Upper lobe of left lung (tissue), 6 donors: ENCODE data around the gene ID2. TPM values are rescaled to one million over a fixed set of nuclear protein-coding genes. Genes with fewer than 3 reads are reported as not detected.

Source experiments
- ATAC-seq, 2 donors: fragments of 200-7000 bp; cut with Tn5 transposase; one replicate each; pipeline ENCODE4 v1.9.1; 2022; ENCODE audit warnings: mild to moderate bottlenecking in 2 of 2, moderate library complexity in 2 of 2; ENCODE audit not compliant: low FRiP score in 2 of 2
- DNase-seq, 2 donors: peaks; one replicate each; pipeline ENCODE4 v3.0.0-alpha.2; 2019 to 2020
- H3K27ac ChIP-seq, 4 donors: fragments of 200-600 bp; sonication (generic); one replicate each; pipeline ENCODE4 v1.5.1; 2016 to 2019
- H3K27me3 ChIP-seq, 4 donors: fragments of 200-600 bp; sonication (generic); one replicate each; pipeline ENCODE4 v1.5.1; 2017 to 2019
- H3K36me3 ChIP-seq, 4 donors: fragments of 200-600 bp; sonication (generic); one replicate each; pipeline ENCODE4 v1.5.1; 2016 to 2019
- H3K4me1 ChIP-seq, 4 donors: fragments of 200-600 bp; sonication (generic); one replicate each; pipeline ENCODE4 v1.5.1; 2018 to 2019
- H3K4me3 ChIP-seq, 4 donors: fragments of 200-600 bp; sonication (generic); one replicate each; pipeline ENCODE4 v1.5.1; 2017 to 2019; ENCODE audit warnings: mild to moderate bottlenecking in 2 of 4, moderate library complexity in 1 of 4
- H3K9me3 ChIP-seq, 4 donors: fragments of 200-600 bp; sonication (generic); one replicate each; pipeline ENCODE4 v1.5.1; 2018 to 2019
- CTCF ChIP-seq, 6 experiments: fragments of 450-650 bp in 4 of 6; fragments of 200-600 bp in 2 of 6; sonication (generic) in 2 of 6; IDR thresholded peaks; one replicate each; pipeline ENCODE4 v1.5.1; 2016 to 2019; ENCODE audit warnings: antibody characterized with exemption in 6 of 6
- EP300 ChIP-seq, 4 donors: sonication (generic); formaldehyde crosslinking; IDR thresholded peaks; one replicate each; pipeline ENCODE4 v1.5.1; 2017; ENCODE audit warnings: antibody characterized with exemption in 4 of 4, control low read depth in 2 of 4
- POLR2A ChIP-seq, 4 donors: fragments of 450-650 bp; IDR thresholded peaks; one replicate each; pipeline ENCODE4 v1.5.1; 2016 to 2017; ENCODE audit warnings: antibody characterized with exemption in 4 of 4, mild to moderate bottlenecking in 2 of 4
- POLR2AphosphoS5 ChIP-seq, 2 donors: sonication (generic); formaldehyde crosslinking; IDR thresholded peaks; one replicate each; pipeline ENCODE4 v1.5.1; 2017; ENCODE audit warnings: antibody characterized with exemption in 2 of 2
- WGBS, 2 donors: methylation state at CpG; one replicate each; pipeline ENCODE4 v1.1.5; 2017 to 2018; 5-methylcytosine and 5-hydroxymethylcytosine counted together
- total RNA-seq, 6 donors: library from RNA; depleted of rRNA in 4 of 6; stranded (reverse); fragments of >200 nt in 4 of 6; gene quantifications; one replicate each; pipeline versions ENCODE4 v1.1.0 to v1.2.1, GENCODE V29; 2016 to 2021
- donor health status: DM: no; HTN: no; CAD: no; lungs with moderate emphysema.
- donor health status: DM: no; HTN: yes; CAD: no; lungs with severe emphysema.

Gene ID2
- total RNA-seq, 6 donors from 2014 or later: 85.4 to 175 (median 110) TPM

- peaks cover 13 to 37% (median 25%) of the 10 kb centered on the region in 4 donors for H3K4me1 ChIP-seq
- TF ChIP-seq EP300 (IDR thresholded peaks at IDR 0.05): no peak
- H3K36me3 ChIP-seq: no peaks in the 10 kb centered on the region
- 5 to 25% methylated on average over 3 of the region's 3 CpGs for WGBS, 2 donors
- ATAC-seq: no peak
- H3K27me3 ChIP-seq: no peaks in the 10 kb centered on the region
- no peak for DNase-seq
- H3K27ac ChIP-seq: peak overlapping the region; percentile 83 to 98 (median 88)
- H3K9me3 ChIP-seq: no peaks in the 10 kb centered on the region
- peak overlapping the region in 3 of 4 donors; percentile 64 to 75 (median 67) for H3K4me3 ChIP-seq
Measured at GRCh38 chr2:8684540-8684877, 2.7 kb downstream of the ID2 start.

DNA sequence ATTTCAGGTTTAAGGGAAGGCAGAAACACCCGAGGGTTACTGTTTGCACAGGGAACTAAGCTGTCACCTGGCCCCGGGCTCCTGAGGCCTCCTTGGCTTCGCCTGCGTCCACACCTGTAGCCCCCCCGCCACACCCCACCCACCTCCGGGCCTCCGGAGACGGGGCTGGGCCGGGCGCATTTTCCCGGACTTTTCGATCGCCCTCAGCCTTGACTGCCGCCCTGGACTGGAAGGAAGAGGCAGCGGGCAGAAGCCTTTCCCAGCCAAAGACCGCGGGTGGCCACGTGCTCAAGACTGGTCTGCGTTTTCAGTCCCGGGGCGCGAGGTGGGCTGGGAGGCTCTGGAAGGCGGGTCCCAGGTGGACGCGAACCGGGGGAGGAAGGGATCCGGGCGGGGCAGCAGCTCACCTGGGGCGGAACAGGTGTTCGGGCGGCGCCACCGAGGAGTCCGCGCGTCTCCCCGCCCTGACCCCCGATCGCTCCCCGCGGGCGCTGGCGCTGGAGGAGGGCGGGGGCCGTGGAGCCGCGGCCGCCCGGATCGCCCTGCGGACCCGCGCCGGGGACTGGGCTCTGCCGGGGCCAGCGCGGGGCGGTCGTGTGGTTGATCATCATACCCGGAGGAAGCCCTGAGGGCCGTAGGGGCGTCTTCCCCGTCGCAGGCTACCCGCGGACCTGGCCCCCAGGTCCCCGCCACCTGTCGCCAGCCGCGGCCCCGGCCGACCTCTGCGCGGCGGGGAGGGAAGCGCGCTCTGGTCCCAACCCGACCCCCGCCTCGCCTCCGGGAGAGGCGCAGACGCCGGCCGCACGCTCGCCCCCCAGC, 3.2 kb downstream of the ID2 start:
- Histone ChIP-seq H3K4me1 (peaks cover 12 to 31% (median 21%) of the 10 kb centered on the region in 4 donors), H3K9me3 (no peaks in the 10 kb centered on the region), H3K27me3 (no peaks in the 10 kb centered on the region), H3K27ac (peak overlapping the region; percentile 83 to 98 (median 88)), H3K36me3 (no peaks in the 10 kb centered on the region), H3K4me3 (peak overlapping the region; percentile 37 to 75 (median 66))
- WGBS, 2 donors: 1% methylated on average over 26 to 42 of the region's 87 CpGs
- ATAC-seq (peak in 1 of 2 donors; percentile 24), DNase-seq (peak; percentile 61 to 91)
- TF ChIP-seq CTCF (IDR thresholded peaks at IDR 0.05): no peak
- TF ChIP-seq EP300 (IDR thresholded peaks at IDR 0.05): no peak
- TF ChIP-seq POLR2AphosphoS5 (IDR thresholded peaks at IDR 0.05): peak; percentile 28 to 44
- peak in 2 of 4 donors; percentile 33 to 41 for TF ChIP-seq POLR2A (IDR thresholded peaks at IDR 0.05)

GRCh38 chr2:8685697-8686358, 4.0 kb downstream of the ID2 start:
- ATAC-seq: peak in 1 of 2 donors; percentile 77
- 0 to 1% methylated on average over 2 to 38 of the region's 50 CpGs for WGBS, 2 donors
- TF ChIP-seq CTCF (IDR thresholded peaks at IDR 0.05) (peak; percentile 97 to 99 (median 99)), EP300 (IDR thresholded peaks at IDR 0.05) (no peak), POLR2A (IDR thresholded peaks at IDR 0.05) (no peak)
- H3K27me3 ChIP-seq: no peaks in the 10 kb centered on the region
- peaks cover 5 to 24% (median 14%) of the 10 kb centered on the region in 4 donors for H3K4me1 ChIP-seq
- peak overlapping the region; percentile 83 to 98 (median 88) for H3K27ac ChIP-seq
- H3K4me3 ChIP-seq: peak overlapping the region; percentile 37 to 75 (median 66)
- peak; percentile 81 to 97 for DNase-seq
- H3K36me3 ChIP-seq: no peaks in the 10 kb centered on the region
- H3K9me3 ChIP-seq: no peaks in the 10 kb centered on the region

DNA sequence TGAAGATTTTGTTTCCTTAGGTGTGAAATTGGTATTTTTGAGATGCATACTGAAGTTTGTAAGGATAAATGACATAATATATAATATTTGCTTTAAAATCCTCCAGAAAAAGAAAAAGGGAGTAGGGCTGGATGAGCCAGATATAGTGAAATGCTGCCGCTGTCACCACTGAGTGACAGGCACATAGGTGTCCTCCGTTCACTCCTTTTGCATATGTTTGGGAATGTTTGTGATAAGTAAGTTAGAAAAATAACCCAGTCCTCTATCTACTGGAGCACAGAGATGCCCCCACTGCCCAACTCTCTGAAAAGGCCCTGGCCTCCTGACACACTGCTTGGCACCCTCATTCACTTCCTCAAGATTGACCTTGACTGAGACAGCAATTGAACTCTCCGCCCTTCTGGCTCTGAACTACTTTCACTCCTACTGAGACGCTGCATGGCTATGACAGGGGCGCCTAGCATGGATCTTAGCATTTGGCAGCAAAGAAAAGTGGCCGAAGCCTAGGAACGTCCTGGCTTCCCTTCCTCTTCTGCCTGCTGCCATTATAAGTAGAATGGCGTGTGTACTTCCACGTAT, 10.1 kb downstream of the ID2 start:
- ATAC-seq: no peak

More for the DNA sequence above, 10.1 kb downstream of the ID2 start:
- Histone ChIP-seq H3K9me3 (no peaks in the 10 kb centered on the region), H3K27me3 (peaks cover 0 to 3% (median 0%) of the 10 kb centered on the region in 4 donors), H3K27ac (no peak overlapping the region), H3K36me3 (no peaks in the 10 kb centered on the region), H3K4me3 (no peak overlapping the region), H3K4me1 (peaks cover 0 to 11% (median 5%) of the 10 kb centered on the region in 4 donors)
- WGBS, 2 donors: 90 to 96% methylated on average over 9 of the region's 9 CpGs
- DNase-seq: no peak
- TF ChIP-seq EP300 (IDR thresholded peaks at IDR 0.05): no peak
- TF ChIP-seq CTCF (IDR thresholded peaks at IDR 0.05): no peak
- no peak for TF ChIP-seq POLR2A (IDR thresholded peaks at IDR 0.05)
- no peak for TF ChIP-seq POLR2AphosphoS5 (IDR thresholded peaks at IDR 0.05)
